ENCODE results near the gene IL4.
"Not testable (repeated sequence)": the region's sequence is repeated elsewhere in the genome, so short reads cannot be mapped to it uniquely, and the experiment has no call there.

IL4 gene

DNA sequence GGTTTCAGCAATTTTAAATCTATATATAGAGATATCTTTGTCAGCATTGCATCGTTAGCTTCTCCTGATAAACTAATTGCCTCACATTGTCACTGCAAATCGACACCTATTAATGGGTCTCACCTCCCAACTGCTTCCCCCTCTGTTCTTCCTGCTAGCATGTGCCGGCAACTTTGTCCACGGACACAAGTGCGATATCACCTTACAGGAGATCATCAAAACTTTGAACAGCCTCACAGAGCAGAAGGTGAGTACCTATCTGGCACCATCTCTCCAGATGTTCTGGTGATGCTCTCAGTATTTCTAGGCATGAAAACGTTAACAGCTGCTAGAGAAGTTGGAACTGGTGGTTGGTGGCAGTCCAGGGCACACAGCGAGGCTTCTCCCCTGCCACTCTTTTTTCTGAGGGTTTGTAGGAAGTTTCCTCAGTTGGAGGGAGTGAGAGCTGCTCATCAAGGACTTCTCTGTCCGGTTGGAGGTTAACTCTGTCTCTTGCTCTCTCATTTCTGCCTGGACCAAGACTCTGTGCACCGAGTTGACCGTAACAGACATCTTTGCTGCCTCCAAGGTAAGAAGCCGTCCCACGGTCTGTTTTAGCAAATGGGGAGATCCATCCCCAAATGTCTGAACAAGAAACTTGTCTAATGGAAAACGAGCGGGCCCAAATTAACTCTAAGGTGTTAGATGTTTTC is at the start of gene IL4:
TSS of gene IL4 (plus strand) at position 51 of the 692 bp plus-strand sequence. CDS start at position 113, 62 bp downstream.
- H3K4me3 ChIP-seq (replicated peaks; ENCODE audit: low read depth, low read length), result peak within 1 kb of the TSS; percentile 61
- TF ChIP-seq, protein P1, sequence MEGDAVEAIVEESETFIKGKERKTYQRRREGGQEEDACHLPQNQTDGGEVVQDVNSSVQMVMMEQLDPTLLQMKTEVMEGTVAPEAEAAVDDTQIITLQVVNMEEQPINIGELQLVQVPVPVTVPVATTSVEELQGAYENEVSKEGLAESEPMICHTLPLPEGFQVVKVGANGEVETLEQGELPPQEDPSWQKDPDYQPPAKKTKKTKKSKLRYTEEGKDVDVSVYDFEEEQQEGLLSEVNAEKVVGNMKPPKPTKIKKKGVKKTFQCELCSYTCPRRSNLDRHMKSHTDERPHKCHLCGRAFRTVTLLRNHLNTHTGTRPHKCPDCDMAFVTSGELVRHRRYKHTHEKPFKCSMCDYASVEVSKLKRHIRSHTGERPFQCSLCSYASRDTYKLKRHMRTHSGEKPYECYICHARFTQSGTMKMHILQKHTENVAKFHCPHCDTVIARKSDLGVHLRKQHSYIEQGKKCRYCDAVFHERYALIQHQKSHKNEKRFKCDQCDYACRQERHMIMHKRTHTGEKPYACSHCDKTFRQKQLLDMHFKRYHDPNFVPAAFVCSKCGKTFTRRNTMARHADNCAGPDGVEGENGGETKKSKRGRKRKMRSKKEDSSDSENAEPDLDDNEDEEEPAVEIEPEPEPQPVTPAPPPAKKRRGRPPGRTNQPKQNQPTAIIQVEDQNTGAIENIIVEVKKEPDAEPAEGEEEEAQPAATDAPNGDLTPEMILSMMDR (IDR thresholded peaks at IDR 0.05; ENCODE audit: insufficient read depth, low read length, poor library complexity, severe bottlenecking), result no peak

DNA sequence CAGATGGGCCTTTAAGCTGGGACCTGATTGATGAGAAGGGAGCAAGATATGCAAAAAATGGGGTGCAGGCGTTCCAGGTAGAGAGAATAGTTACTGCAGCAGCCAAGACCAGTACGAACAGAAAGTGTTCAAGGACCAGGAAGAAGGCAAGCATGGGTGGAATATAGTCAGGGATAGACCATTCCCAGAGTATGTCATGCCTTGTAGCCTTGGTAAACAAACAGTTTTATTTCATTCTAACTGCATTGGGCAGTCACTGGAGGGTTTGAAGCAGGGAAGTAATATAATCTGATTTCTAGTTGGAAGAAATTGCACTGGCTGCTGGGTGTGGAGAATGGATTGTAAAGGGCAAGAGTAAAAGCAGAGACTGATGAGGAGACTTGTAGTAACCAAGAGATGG is 46.3 kb upstream of the IL4 start:
- no peaks in the 10 kb centered on the region for H3K27me3 ChIP-seq (replicated peaks; ENCODE audit: control insufficient read depth, insufficient read depth, low read length)
- TF ChIP-seq, protein P1 (IDR thresholded peaks at IDR 0.05; ENCODE audit: insufficient read depth, low read length, poor library complexity, severe bottlenecking), result no peak
- H3K36me3 ChIP-seq (ENCODE audit: control insufficient read depth, insufficient read depth, low read length), result no peaks in the 10 kb centered on the region; the same call in none of the 2 replicates
- DNase-seq (ENCODE audit: extremely low read depth, insufficient read length), result no peak
- H3K4me3 ChIP-seq (replicated peaks; ENCODE audit: low read depth, low read length), result no peak overlapping the region

More for the DNA sequence above, at the start of gene IL4:
- Histone ChIP-seq H3K36me3 (ENCODE audit: control insufficient read depth, insufficient read depth, low read length) (no peaks in the 10 kb centered on the region), H3K27me3 (replicated peaks; ENCODE audit: control insufficient read depth, insufficient read depth, low read length) (no peaks in the 10 kb centered on the region)
- no peak for DNase-seq (ENCODE audit: extremely low read depth, insufficient read length)

DNA sequence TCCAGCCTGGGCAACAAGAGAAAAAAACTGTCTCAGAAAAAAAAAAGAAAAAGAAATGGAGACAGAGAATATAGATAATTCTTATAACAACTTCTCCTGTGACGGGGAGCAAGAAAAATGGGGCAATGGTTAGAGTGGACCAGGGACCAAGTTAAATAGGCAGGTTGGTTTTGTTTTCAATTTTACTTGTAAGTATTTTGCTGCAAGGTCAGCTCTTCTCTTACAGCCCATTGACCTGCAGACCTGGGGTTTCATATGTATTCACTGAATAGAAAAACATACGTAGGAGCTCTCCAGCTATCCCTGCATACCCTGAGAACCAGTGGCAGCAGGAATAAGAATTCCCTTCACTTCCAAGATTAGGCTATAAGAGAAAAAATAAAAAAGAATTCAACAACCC is 45.0 kb upstream of the IL4 start:
- no peak for DNase-seq (ENCODE audit: extremely low read depth, insufficient read length)
- H3K36me3 ChIP-seq (ENCODE audit: control insufficient read depth, insufficient read depth, low read length), result no peaks in the 10 kb centered on the region; the same call in none of the 2 replicates
- TF ChIP-seq, protein P1 (IDR thresholded peaks at IDR 0.05; ENCODE audit: insufficient read depth, low read length, poor library complexity, severe bottlenecking), result no peak
- no peaks in the 10 kb centered on the region for H3K27me3 ChIP-seq (replicated peaks; ENCODE audit: control insufficient read depth, insufficient read depth, low read length)
- 0 out of 2 replicates have a peak overlapping the region, but pooled peaks have one; percentile 15 for H3K4me3 ChIP-seq (replicated peaks; ENCODE audit: low read depth, low read length)

DNA sequence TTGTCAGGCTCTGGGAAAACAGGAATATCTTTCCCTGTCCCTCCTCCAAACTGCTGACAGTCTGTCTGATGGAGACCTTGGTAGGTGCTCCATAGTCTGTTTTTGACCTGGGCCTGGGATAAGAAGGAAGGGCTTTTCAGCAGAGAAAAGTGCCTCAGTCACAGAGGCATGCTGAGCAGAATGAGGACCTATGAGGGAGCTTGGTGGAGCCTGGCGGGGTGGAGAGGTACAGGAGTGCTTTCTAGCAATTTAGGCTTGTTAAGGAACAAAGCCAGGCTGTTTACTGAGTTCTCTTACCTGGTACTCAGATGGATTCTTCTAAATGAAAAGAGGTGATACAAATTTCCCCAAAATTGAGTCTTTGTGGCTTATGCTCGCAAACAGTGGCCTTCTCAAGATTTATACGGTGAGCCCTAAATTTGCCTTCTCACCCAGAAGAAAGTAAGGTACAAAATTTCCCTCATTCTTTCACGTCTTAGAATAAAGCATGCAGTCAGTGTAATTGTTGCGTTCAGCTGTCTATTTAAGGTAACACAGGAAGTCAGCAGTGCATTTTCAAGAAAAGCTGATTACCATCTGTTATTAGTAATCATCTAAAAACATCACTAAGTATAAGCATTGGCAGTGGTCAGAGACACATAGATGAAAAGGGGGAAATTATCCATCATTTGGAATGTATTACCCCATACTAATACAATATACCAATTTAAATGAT is 44.4 kb upstream of the IL4 start:
- H3K36me3 ChIP-seq (ENCODE audit: control insufficient read depth, insufficient read depth, low read length), result no peaks in the 10 kb centered on the region; the same call in none of the 2 replicates
- 0 out of 2 replicates have a peak overlapping the region, but pooled peaks have one; percentile 15 for H3K4me3 ChIP-seq (replicated peaks; ENCODE audit: low read depth, low read length)
- DNase-seq (ENCODE audit: extremely low read depth, insufficient read length), result peak; percentile 47
- no peaks in the 10 kb centered on the region for H3K27me3 ChIP-seq (replicated peaks; ENCODE audit: control insufficient read depth, insufficient read depth, low read length)
- TF ChIP-seq, protein P1 (IDR thresholded peaks at IDR 0.05; ENCODE audit: insufficient read depth, low read length, poor library complexity, severe bottlenecking), result no peak

DNA sequence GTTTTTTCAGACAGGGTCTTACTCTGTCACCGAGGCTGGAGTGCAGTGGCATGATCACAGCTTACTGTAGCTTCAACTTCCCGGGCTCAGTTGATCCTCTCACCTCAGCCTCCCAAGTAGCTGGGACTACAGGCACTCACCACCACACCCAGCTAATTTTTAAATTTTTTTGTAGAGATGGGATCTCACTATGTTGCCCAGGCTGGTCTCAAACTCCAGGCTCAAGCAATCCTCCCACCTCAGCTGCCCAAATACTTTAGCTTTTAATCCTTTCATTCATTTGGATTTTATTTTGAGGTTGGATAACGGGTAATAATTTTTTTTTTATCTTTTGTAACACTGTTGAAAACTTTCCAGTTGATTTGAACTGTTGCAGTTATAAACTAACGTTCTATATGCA is 40.2 kb upstream of the IL4 start:
- H3K4me3 ChIP-seq (replicated peaks; ENCODE audit: low read depth, low read length); H3K27me3 ChIP-seq (replicated peaks; ENCODE audit: control insufficient read depth, insufficient read depth, low read length); DNase-seq (ENCODE audit: extremely low read depth, insufficient read length); H3K36me3 ChIP-seq (ENCODE audit: control insufficient read depth, insufficient read depth, low read length): not testable (repeated sequence)

DNA sequence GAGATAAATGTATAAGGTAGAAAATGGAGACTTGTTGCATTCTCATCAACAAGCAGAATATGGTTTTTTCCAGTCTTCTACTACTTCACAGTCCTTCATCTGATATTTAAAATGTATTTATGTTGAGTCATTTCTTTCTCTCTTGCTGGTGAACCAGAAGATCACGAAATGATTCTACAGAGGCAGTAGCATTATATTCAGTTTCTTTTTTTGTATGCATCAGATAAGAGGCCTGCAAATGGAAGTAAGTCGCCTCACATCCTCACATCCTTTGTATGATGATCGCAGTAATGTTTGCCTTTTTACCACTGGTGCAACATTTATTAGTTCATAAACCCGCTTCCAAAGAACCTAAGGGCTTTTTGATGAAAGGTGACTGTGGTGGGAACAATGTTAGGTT is 37.9 kb upstream of the IL4 start:
- H3K4me3 ChIP-seq (replicated peaks; ENCODE audit: low read depth, low read length), result no peak overlapping the region
- H3K36me3 ChIP-seq (ENCODE audit: control insufficient read depth, insufficient read depth, low read length), result peaks cover 3% of the 10 kb centered on the region
- DNase-seq (ENCODE audit: extremely low read depth, insufficient read length), result peak; percentile 62
- no peaks in the 10 kb centered on the region for H3K27me3 ChIP-seq (replicated peaks; ENCODE audit: control insufficient read depth, insufficient read depth, low read length)
- TF ChIP-seq, protein P1 (IDR thresholded peaks at IDR 0.05; ENCODE audit: insufficient read depth, low read length, poor library complexity, severe bottlenecking), result no peak
